Measurements from ENCODE around the gene SETD1B. TPM values are rescaled to one million over a fixed set of nuclear protein-coding genes. Genes with fewer than 3 reads are reported as not detected.

SETD1B gene
- total and polyA plus RNA-seq, 2 donors (not counting 1 experiment from before 2014, with no cell fraction given), result 1.2 to 3.5 TPM

GRCh38 chr12:121843236-121843982 lies 39.6 kb downstream of the SETD1B start:
- Histone ChIP-seq H3K27ac (ENCODE audit: insufficient read depth, low read length) (no peak overlapping the region), H3K9ac (ENCODE audit: insufficient read depth, low read length) (no peak overlapping the region), H3K79me2 (ENCODE audit: control insufficient read depth, insufficient read depth, low read length) (no peaks in the 10 kb centered on the region), H4K20me1 (ENCODE audit: control insufficient read depth, extremely low read depth, insufficient read depth, low read length) (no peaks in the 10 kb centered on the region), H2AFZ (ENCODE audit: low read length) (no peak overlapping the region), H3K27me3 (ENCODE audit: control insufficient read depth, insufficient read depth, low read length) (no peaks in the 10 kb centered on the region), H3K9me3 (ENCODE audit: control insufficient read depth, insufficient read depth, low read depth, low read length) (no peaks in the 10 kb centered on the region), H3K4me3 (replicated peaks in 1 of 4; ENCODE audit: control extremely low read depth in 1 of 4, insufficient read depth in 1 of 4, low read depth in 3 of 4, low read length in 4 of 4) (no peak overlapping the region), H3K4me2 (ENCODE audit: extremely low read depth, insufficient read depth, low read length) (no peak overlapping the region), H3K36me3 (ENCODE audit: control insufficient read depth, insufficient read depth, low read length) (no peaks in the 10 kb centered on the region), H3K4me1 (ENCODE audit: control insufficient read depth, extremely low read depth, insufficient read depth, low read length) (peaks cover 2% of the 10 kb centered on the region)
- DNase-seq (ENCODE audit: low read depth in 2 of 2), result no peak
- TF ChIP-seq CTCF (conservative IDR thresholded peaks at IDR 0.05 in 1 of 2, IDR thresholded peaks at IDR 0.05 in 1 of 2; ENCODE audit: low read depth in 1 of 2, low read length in 2 of 2), result no peak
- TF ChIP-seq EZH2 (IDR thresholded peaks at IDR 0.05; ENCODE audit: low read length, missing control alignments), result no peak

- H4K20me1 ChIP-seq (ENCODE audit: control insufficient read depth, extremely low read depth, insufficient read depth, low read length), result no peaks in the 10 kb centered on the region
- H3K4me1 ChIP-seq (ENCODE audit: control insufficient read depth, extremely low read depth, insufficient read depth, low read length), result no peaks in the 10 kb centered on the region
- H3K9me3 ChIP-seq (ENCODE audit: control insufficient read depth, insufficient read depth, low read depth, low read length), result no peaks in the 10 kb centered on the region
- no peak overlapping the region for H2AFZ ChIP-seq (ENCODE audit: low read length)
- no peak overlapping the region for H3K27ac ChIP-seq (ENCODE audit: insufficient read depth, low read length)
- no peaks in the 10 kb centered on the region for H3K27me3 ChIP-seq (ENCODE audit: control insufficient read depth, insufficient read depth, low read length)
- H3K4me3 ChIP-seq (replicated peaks in 1 of 4; ENCODE audit: control extremely low read depth in 1 of 4, insufficient read depth in 1 of 4, low read depth in 3 of 4, low read length in 4 of 4), result no peak overlapping the region
- no peak overlapping the region for H3K9ac ChIP-seq (ENCODE audit: insufficient read depth, low read length)
- no peak for DNase-seq (ENCODE audit: low read depth in 2 of 2)
- H3K36me3 ChIP-seq (ENCODE audit: control insufficient read depth, insufficient read depth, low read length), result no peaks in the 10 kb centered on the region
- TF ChIP-seq CTCF (conservative IDR thresholded peaks at IDR 0.05 in 1 of 2, IDR thresholded peaks at IDR 0.05 in 1 of 2; ENCODE audit: low read depth in 1 of 2, low read length in 2 of 2) (no peak), EZH2 (IDR thresholded peaks at IDR 0.05; ENCODE audit: low read length, missing control alignments) (no peak)
- H3K4me2 ChIP-seq (ENCODE audit: extremely low read depth, insufficient read depth, low read length), result no peak overlapping the region
- H3K79me2 ChIP-seq (ENCODE audit: control insufficient read depth, insufficient read depth, low read length), result no peaks in the 10 kb centered on the region
These were observed 41.9 kb downstream of the SETD1B start for GRCh38 chr12:121845701-121846100.

- H3K4me2 ChIP-seq (ENCODE audit: extremely low read depth, insufficient read depth, low read length), result no peak overlapping the region
- H3K79me2 ChIP-seq (ENCODE audit: control insufficient read depth, insufficient read depth, low read length), result no peaks in the 10 kb centered on the region
- H3K36me3 ChIP-seq (ENCODE audit: control insufficient read depth, insufficient read depth, low read length), result no peaks in the 10 kb centered on the region
- H3K9ac ChIP-seq (ENCODE audit: insufficient read depth, low read length), result no peak overlapping the region
- H2AFZ ChIP-seq (ENCODE audit: low read length), result no peak overlapping the region
- H3K27ac ChIP-seq (ENCODE audit: insufficient read depth, low read length), result no peak overlapping the region
- no peaks in the 10 kb centered on the region for H4K20me1 ChIP-seq (ENCODE audit: control insufficient read depth, extremely low read depth, insufficient read depth, low read length)
- no peak overlapping the region for H3K4me3 ChIP-seq (replicated peaks in 1 of 4; ENCODE audit: control extremely low read depth in 1 of 4, insufficient read depth in 1 of 4, low read depth in 3 of 4, low read length in 4 of 4)
- TF ChIP-seq EZH2 (IDR thresholded peaks at IDR 0.05; ENCODE audit: low read length, missing control alignments) (no peak), CTCF (conservative IDR thresholded peaks at IDR 0.05 in 1 of 2, IDR thresholded peaks at IDR 0.05 in 1 of 2; ENCODE audit: low read depth in 1 of 2, low read length in 2 of 2) (no peak)
- H3K27me3 ChIP-seq (ENCODE audit: control insufficient read depth, insufficient read depth, low read length), result no peaks in the 10 kb centered on the region
- H3K9me3 ChIP-seq (ENCODE audit: control insufficient read depth, insufficient read depth, low read depth, low read length), result no peaks in the 10 kb centered on the region
- DNase-seq (ENCODE audit: low read depth in 2 of 2), result no peak
- H3K4me1 ChIP-seq (ENCODE audit: control insufficient read depth, extremely low read depth, insufficient read depth, low read length), result no peaks in the 10 kb centered on the region
These were observed 45.4 kb downstream of the SETD1B start for GRCh38 chr12:121849211-121849610.

Data from fibroblast of lung (primary cell).